ENCODE data around the gene CYTH2. TPM values are rescaled to one million over a fixed set of nuclear protein-coding genes. Genes with fewer than 3 reads are reported as not detected.
A peak's percentile ranks its signal among the peaks of the same experiment; 100 is the strongest.

Gene CYTH2
- total and polyA plus RNA-seq, 9 of the 15 experiments (the other 6 are each of a cell fraction or from before 2014, with no cell fraction given), result 1.8 to 45.2 (median 23.8) TPM

DNA sequence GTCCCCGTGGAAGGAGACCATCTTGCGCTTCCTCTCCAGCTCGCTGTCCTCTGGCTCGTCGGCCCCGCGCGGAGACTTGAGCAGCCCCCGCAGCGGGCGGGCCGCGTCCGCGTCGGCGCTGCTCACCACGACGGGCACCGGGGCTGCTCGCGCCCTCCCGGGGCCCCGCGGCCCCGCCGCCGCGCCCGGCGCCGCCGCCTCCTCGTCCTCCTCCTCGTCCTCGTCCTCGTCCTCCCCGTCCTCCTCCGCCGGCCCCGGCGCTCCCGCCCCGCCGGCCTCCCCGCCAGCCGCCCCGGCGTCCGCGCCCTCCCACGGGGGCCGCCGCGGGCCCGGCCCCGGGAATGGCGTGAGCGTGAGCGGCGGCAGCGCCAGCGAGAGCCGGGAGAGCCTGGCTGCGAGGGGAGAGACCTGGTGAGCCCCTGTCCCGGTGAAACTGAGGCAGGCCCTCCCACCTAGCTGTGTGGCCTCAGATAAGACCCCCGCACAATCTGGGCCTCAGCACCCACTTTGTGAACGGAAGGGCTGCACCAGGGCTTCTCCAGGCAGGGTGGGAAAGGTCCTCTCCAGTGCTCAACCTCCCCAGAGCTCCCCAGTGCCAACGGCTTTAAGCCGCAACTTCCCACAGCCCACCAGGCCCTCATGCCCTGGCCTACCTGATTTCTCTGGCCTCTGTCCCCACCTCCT is 24.7 kb downstream of the CYTH2 start (continued):
- peak; percentile 58; the same call in 1 of the 2 replicates for TF ChIP-seq SMAD4 (CRISPR knock-in tag; conservative IDR thresholded peaks at IDR 0.05)
- TF ChIP-seq E2F8 (IDR thresholded peaks at IDR 0.05; ENCODE audit: low read depth, partially characterized antibody), result peak; percentile 14
- no peak for TF ChIP-seq SMARCE1 (IDR thresholded peaks at IDR 0.05)
- peak; percentile 76; the same call in 1 of the 2 replicates for TF ChIP-seq RB1 (IDR thresholded peaks at IDR 0.05; ENCODE audit: low read depth)
- TF ChIP-seq NR4A1 (CRISPR knock-in tag; IDR thresholded peaks at IDR 0.05), result peak; percentile 60; the same call in 1 of the 2 replicates
- TF ChIP-seq NR4A1 (tag; IDR thresholded peaks at IDR 0.05), result no peak
- TF ChIP-seq FOXP1 (CRISPR knock-in tag; IDR thresholded peaks at IDR 0.05), result no peak
- TF ChIP-seq ERF (CRISPR knock-in tag; IDR thresholded peaks at IDR 0.05), result peak; percentile 65; the same call in 1 of the 2 replicates
- peak in 1 of 2 experiments; percentile 14; a peak in 1 of 4 replicates for TF ChIP-seq UBTF (IDR thresholded peaks at IDR 0.05; ENCODE audit: borderline replicate concordance in 1 of 2, low read depth in 2 of 2, low read length in 2 of 2)
- no peak for TF ChIP-seq ZNF134 (CRISPR knock-in tag; conservative IDR thresholded peaks at IDR 0.05)
- peak; percentile 52; the same call in 1 of the 2 replicates for TF ChIP-seq EGR1 (conservative IDR thresholded peaks at IDR 0.05)
- TF ChIP-seq XRCC3 (IDR thresholded peaks at IDR 0.05), result no peak
- TF ChIP-seq, protein P1, sequence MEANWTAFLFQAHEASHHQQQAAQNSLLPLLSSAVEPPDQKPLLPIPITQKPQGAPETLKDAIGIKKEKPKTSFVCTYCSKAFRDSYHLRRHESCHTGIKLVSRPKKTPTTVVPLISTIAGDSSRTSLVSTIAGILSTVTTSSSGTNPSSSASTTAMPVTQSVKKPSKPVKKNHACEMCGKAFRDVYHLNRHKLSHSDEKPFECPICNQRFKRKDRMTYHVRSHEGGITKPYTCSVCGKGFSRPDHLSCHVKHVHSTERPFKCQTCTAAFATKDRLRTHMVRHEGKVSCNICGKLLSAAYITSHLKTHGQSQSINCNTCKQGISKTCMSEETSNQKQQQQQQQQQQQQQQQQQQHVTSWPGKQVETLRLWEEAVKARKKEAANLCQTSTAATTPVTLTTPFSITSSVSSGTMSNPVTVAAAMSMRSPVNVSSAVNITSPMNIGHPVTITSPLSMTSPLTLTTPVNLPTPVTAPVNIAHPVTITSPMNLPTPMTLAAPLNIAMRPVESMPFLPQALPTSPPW (CRISPR knock-in tag; IDR thresholded peaks at IDR 0.05), result peak; percentile 6; the same call in 1 of the 2 replicates
- TF ChIP-seq PHF20 (IDR thresholded peaks at IDR 0.05; ENCODE audit: partially characterized antibody), result peak; percentile 72

All from K562 (cell line).